H1 (cell line): ENCODE results near the gene ERICH6. TPM values are rescaled to one million over a fixed set of nuclear protein-coding genes. Genes with fewer than 3 reads are reported as not detected.

Experiments
- CHD1 ChIP-seq: IDR thresholded peaks from 2 replicates; pipeline ENCODE4 v1.6.1; 2012; ENCODE audit warnings: low read depth, low read length, improper control_type of control experiment
- CHD7 ChIP-seq: fragments of 300-600 bp; sonication (generic); IDR thresholded peaks from 2 replicates; pipeline ENCODE4 v1.7.1; 2012; ENCODE audit warnings: low read length, moderate library complexity, mild to moderate bottlenecking, inconsistent platforms; ENCODE audit not compliant: insufficient replicate concordance
- USF2 ChIP-seq: IDR thresholded peaks from 2 replicates; pipeline ENCODE4 v1.6.1; 2011; ENCODE audit warnings: low read length, improper control_type of control experiment
- polyA plus RNA-seq, 7 experiments: library from polyadenylated mRNA; depleted of rRNA in 3 of 7; stranded (reverse) in 5 of 7; unstranded in 2 of 7; fragments of >200 nt in 5 of 7; fragments of 200-250 nt in 2 of 7; gene quantifications; 1 replicate in 5 of 7; 2 replicates in 1 of 7; 4 replicates in 1 of 7; pipeline versions ENCODE4 v1.2.1 to v1.2.3, GENCODE V29; 2011 to 2013; ENCODE audit warnings: missing spikeins in 2 of 7, mixed read lengths in 2 of 7
- total RNA-seq: library from RNA; stranded (reverse); fragmentation: NEBNext Ultra II Directional; extraction: Animal tissue kit (Norgen Biotek cat#: 25700); gene quantifications from 2 replicates; pipeline ENCODE4 v1.2.1, GENCODE V29; 2021

ERICH6 gene
- total and polyA plus RNA-seq, 2 of the 8 experiments (the other 6 are each of a cell fraction or from before 2014, with no cell fraction given), result not detected

- TF ChIP-seq CHD7 (no peak), USF2 (no peak), CHD1 (no peak)
These were observed 393 bp downstream of the ERICH6 start (continued) for GRCh38 chr3:150703299-150703755.
